Keratinocyte (primary cell): Measurements from ENCODE around the gene UGGT2.
"Not testable (repeated sequence)": the region's sequence is repeated elsewhere in the genome, so short reads cannot be mapped to it uniquely, and the experiment has no call there.

Experiments
- CTCF ChIP-seq, 3 experiments: IDR thresholded peaks in 1 of 3; conservative IDR thresholded peaks in 1 of 3; optimal IDR thresholded peaks in 1 of 3; 2 replicates in 2 of 3; 3 replicates in 1 of 3; pipeline versions ENCODE3 to v1.5.1; 2011; ENCODE audit warnings: low read length in 3 of 3, mild to moderate bottlenecking in 3 of 3, moderate library complexity in 2 of 3, control low read depth in 1 of 3, inconsistent platforms in 1 of 3; ENCODE audit not compliant: insufficient read depth in 2 of 3; ENCODE audit errors: extremely low read depth in 1 of 3
- EZH2 ChIP-seq: IDR thresholded peaks from one replicate; pipeline ENCODE4 v1.6.1; 2012; ENCODE audit warnings: inconsistent platforms, mild to moderate bottlenecking, low read length, moderate library complexity

DNA sequence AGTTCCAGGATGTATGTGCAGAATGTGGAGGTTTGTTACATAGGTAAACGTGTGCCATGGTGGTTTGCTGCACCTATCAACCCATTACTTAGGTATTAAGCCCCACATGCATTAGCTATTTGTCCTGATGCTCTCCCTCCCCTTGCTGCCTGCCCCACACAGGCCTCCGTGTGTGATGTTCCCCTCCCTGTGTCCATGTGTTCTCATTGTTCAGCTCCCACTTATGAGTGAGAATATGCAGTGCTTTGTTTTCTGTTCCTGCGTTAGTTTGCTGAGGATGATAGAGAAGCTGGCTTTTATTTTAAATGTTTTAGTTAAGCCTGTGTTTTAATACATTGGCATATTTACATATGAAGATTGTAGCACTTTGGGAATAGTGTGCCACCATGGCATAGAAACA lies 290.6 kb downstream of the UGGT2 start:
- not testable (repeated sequence) for TF ChIP-seq CTCF (optimal IDR thresholded peaks at IDR 0.05 in 1 of 3, IDR thresholded peaks at IDR 0.05 in 1 of 3, conservative IDR thresholded peaks at IDR 0.05 in 1 of 3; ENCODE audit: extremely low read depth in 1 of 3, insufficient read depth in 2 of 3, low read length in 3 of 3); EZH2
